Stimulated activated naive CD8-positive, alpha-beta T cell treated with anti-CD3 and anti-CD28 coated beads, Interleukin-15, amount 100 ng/mL, for 72 hours (primary cell): ENCODE measurements around the gene WNT7B.

Source experiments
- ATAC-seq: fragments of 150-1000 bp; cut with Tn5 transposase; 2 replicates; pipeline ENCODE4 v1.10.0; 2021; ENCODE audit warnings: mild to moderate bottlenecking, moderate library complexity
- DNase-seq, 2 donors: peaks; one replicate each; pipeline ENCODE4 v3.0.0; 2021 to 2022
- H3K27ac Mint-ChIP-seq, 2 donors: one replicate each; pipeline ENCODE4 v1.8.0; 2022; ENCODE audit warnings: mild to moderate bottlenecking in 2 of 2, mixed read lengths in 2 of 2, moderate library complexity in 2 of 2
- H3K27me3 Mint-ChIP-seq: one replicate; pipeline ENCODE4 v1.8.0; 2022; ENCODE audit warnings: mixed read lengths
- H3K4me1 Mint-ChIP-seq: one replicate; pipeline ENCODE4 v1.8.0; 2022; ENCODE audit warnings: mild to moderate bottlenecking, mixed read lengths
- H3K4me3 Mint-ChIP-seq, 2 donors: one replicate each; pipeline ENCODE4 v1.8.0; 2022; ENCODE audit warnings: mild to moderate bottlenecking in 2 of 2, mixed read lengths in 2 of 2, moderate library complexity in 1 of 2
- H3K9me3 Mint-ChIP-seq, 2 donors: one replicate each; pipeline ENCODE4 v1.8.0; 2022; ENCODE audit warnings: mixed read lengths in 2 of 2

The WNT7B gene

GRCh38 chr22:45923212-45923611, 53.8 kb downstream of the WNT7B start:
- Mint-ChIP-seq H3K9me3 (no peaks in the 10 kb centered on the region), H3K27ac (no peak overlapping the region), H3K27me3 (no peaks in the 10 kb centered on the region), H3K4me3 (no peak overlapping the region), H3K4me1 (no peaks in the 10 kb centered on the region)
- ATAC-seq = no peak
- DNase-seq = no peak

- no peaks in the 10 kb centered on the region for H3K9me3 Mint-ChIP-seq
- DNase-seq (no peak), ATAC-seq (no peak)
- no peaks in the 10 kb centered on the region for H3K4me1 Mint-ChIP-seq
- no peak overlapping the region for H3K27ac Mint-ChIP-seq
- no peak overlapping the region for H3K4me3 Mint-ChIP-seq
- peaks cover 5% of the 10 kb centered on the region for H3K27me3 Mint-ChIP-seq
These were observed 54.3 kb downstream of the WNT7B start for GRCh38 chr22:45922661-45923060.

GRCh38 chr22:45922256-45922655, 54.7 kb downstream of the WNT7B start:
- no peak for ATAC-seq
- peaks cover 9% of the 10 kb centered on the region for H3K27me3 Mint-ChIP-seq
- no peaks in the 10 kb centered on the region for H3K4me1 Mint-ChIP-seq
- H3K4me3 Mint-ChIP-seq = no peak overlapping the region
- H3K27ac Mint-ChIP-seq = no peak overlapping the region
- H3K9me3 Mint-ChIP-seq = no peaks in the 10 kb centered on the region
- no peak for DNase-seq

- Mint-ChIP-seq H3K4me3 (no peak overlapping the region), H3K27me3 (peaks cover 12% of the 10 kb centered on the region), H3K27ac (no peak overlapping the region), H3K9me3 (peaks cover 0 to 1% of the 10 kb centered on the region in 2 donors), H3K4me1 (no peaks in the 10 kb centered on the region)
- ATAC-seq (no peak), DNase-seq (no peak)
These were observed 57.3 kb downstream of the WNT7B start for GRCh38 chr22:45919504-45920286.

DNA sequence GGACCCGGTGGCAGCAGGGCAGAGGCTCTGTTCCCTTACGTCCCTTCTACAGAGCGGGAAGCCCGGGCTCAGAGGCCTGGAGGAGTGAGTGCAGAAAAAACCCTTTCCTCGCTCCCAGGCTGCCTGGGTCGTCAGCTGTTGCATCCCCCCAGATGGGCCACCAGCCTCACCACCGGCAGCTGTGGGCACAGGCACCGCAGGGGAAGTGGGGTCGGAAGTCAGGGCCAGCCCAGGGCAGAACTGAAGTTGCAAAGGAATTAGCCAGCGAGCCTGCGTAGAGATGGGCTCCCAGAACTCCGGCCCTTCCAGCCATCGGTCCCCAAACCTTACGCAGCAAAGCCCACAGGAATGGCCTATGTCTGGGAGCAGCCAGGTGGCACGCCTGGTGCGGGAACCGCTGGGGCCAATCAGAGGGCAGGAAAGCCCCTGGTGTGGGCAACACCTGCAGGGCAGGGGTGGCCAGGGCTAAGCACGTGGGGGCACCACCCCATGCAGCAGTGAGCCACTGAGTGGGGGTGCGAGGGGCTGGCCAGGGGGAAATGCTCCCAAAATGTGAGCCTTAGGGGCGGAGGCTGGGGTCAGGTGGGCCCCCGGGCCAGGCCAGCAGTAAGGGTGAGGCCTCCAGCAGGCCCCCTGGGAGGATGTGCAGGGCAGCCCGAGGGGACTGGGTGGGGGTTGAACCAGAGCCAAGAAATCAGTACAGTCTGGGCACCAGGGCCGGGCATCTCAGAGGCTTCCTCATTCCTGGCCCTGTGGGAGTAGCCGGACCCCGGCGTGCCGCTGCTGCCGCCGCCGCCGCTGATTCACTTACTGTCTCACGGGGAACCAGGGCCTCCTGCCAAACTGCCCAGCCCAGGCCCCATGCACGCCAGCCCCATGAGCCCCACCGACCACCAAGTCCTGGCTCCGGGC, 58.2 kb downstream of the WNT7B start:
- no peak for DNase-seq
- Mint-ChIP-seq H3K27ac (no peak overlapping the region), H3K4me1 (no peaks in the 10 kb centered on the region), H3K27me3 (peaks cover 20% of the 10 kb centered on the region), H3K9me3 (peaks cover 6 to 11% of the 10 kb centered on the region in 2 donors), H3K4me3 (no peak overlapping the region)
- ATAC-seq = peak; percentile 37

- Mint-ChIP-seq H3K27ac (no peak overlapping the region), H3K4me1 (no peaks in the 10 kb centered on the region), H3K27me3 (peaks cover 25% of the 10 kb centered on the region), H3K9me3 (peaks cover 6 to 15% of the 10 kb centered on the region in 2 donors), H3K4me3 (no peak overlapping the region)
- no peak for ATAC-seq
- DNase-seq = no peak
These were observed 59.1 kb downstream of the WNT7B start for GRCh38 chr22:45917700-45918458.

GRCh38 chr22:45917146-45917545, 59.8 kb downstream of the WNT7B start:
- Mint-ChIP-seq H3K4me3 (no peak overlapping the region), H3K9me3 (peaks cover 6 to 15% of the 10 kb centered on the region in 2 donors), H3K27me3 (peaks cover 25% of the 10 kb centered on the region), H3K27ac (no peak overlapping the region), H3K4me1 (no peaks in the 10 kb centered on the region)
- ATAC-seq = no peak
- DNase-seq = no peak

DNA sequence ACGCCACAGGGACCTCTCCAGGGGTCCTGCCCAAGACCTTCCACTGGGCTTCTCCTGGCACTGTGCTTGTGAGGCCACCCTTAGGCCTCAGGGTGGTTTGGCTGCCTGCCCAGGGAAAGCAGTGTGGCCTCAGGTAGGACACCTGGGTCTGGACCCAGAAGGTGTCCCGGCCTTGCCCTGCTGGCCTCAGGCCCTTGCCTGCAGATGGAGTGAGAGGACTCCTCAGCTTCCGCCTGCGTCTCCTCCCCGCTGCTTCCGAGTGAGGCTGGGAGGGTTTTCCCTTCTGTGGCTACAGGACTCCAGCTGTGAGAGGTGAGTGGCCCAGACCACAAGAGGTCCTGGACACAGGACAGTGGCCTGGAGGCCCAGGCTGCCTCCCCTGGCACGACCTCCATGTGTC, 60.4 kb downstream of the WNT7B start:
- H3K27ac Mint-ChIP-seq = no peak overlapping the region
- DNase-seq (no peak), ATAC-seq (no peak)
- H3K4me1 Mint-ChIP-seq = no peaks in the 10 kb centered on the region
- no peak overlapping the region for H3K4me3 Mint-ChIP-seq
- H3K9me3 Mint-ChIP-seq = peaks cover 6 to 15% of the 10 kb centered on the region in 2 donors
- peaks cover 25% of the 10 kb centered on the region for H3K27me3 Mint-ChIP-seq

GRCh38 chr22:45915841-45916240, 61.1 kb downstream of the WNT7B start:
- Mint-ChIP-seq H3K4me3 (no peak overlapping the region), H3K27ac (no peak overlapping the region), H3K4me1 (no peaks in the 10 kb centered on the region), H3K27me3 (peaks cover 25% of the 10 kb centered on the region), H3K9me3 (peaks cover 6 to 15% of the 10 kb centered on the region in 2 donors)
- ATAC-seq = no peak
- no peak for DNase-seq

- peaks cover 30% of the 10 kb centered on the region for H3K27me3 Mint-ChIP-seq
- no peak overlapping the region for H3K27ac Mint-ChIP-seq
- H3K4me1 Mint-ChIP-seq = no peaks in the 10 kb centered on the region
- ATAC-seq = no peak
- no peak overlapping the region for H3K4me3 Mint-ChIP-seq
- no peak for DNase-seq
- peaks cover 6 to 15% of the 10 kb centered on the region in 2 donors for H3K9me3 Mint-ChIP-seq
These were observed 61.8 kb downstream of the WNT7B start for GRCh38 chr22:45915151-45915550.

DNA sequence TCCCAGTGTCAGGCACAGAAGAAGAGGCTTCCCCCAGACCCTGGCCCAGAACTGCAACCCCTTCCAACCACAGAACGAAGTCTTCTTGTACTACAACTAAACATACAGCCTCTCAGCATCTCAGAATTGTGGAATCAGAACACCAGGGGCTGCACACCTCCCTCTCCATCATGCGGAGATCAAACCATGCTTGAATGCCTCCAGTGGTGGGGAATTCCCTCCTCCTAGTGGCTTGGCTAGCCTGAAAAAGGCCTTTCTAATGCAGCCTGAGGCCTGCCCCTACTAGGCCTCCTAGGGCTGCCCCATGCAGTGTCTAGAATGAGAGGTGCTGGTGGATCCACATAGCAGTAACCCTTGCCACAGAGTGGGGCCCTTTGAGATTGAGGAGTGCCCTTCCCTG, 62.7 kb downstream of the WNT7B start:
- DNase-seq = no peak
- Mint-ChIP-seq H3K4me3 (no peak overlapping the region), H3K4me1 (no peaks in the 10 kb centered on the region), H3K27me3 (peaks cover 34% of the 10 kb centered on the region), H3K9me3 (peaks cover 6 to 15% of the 10 kb centered on the region in 2 donors), H3K27ac (peak overlapping the region in 1 of 2 donors; percentile 41)
- no peak for ATAC-seq

- no peak overlapping the region for H3K27ac Mint-ChIP-seq
- DNase-seq (no peak), ATAC-seq (no peak)
- H3K9me3 Mint-ChIP-seq = peaks cover 6 to 15% of the 10 kb centered on the region in 2 donors
- no peak overlapping the region for H3K4me3 Mint-ChIP-seq
- H3K4me1 Mint-ChIP-seq = no peaks in the 10 kb centered on the region
- peaks cover 31% of the 10 kb centered on the region for H3K27me3 Mint-ChIP-seq
These were observed 64.1 kb downstream of the WNT7B start for GRCh38 chr22:45912910-45913309.

DNA sequence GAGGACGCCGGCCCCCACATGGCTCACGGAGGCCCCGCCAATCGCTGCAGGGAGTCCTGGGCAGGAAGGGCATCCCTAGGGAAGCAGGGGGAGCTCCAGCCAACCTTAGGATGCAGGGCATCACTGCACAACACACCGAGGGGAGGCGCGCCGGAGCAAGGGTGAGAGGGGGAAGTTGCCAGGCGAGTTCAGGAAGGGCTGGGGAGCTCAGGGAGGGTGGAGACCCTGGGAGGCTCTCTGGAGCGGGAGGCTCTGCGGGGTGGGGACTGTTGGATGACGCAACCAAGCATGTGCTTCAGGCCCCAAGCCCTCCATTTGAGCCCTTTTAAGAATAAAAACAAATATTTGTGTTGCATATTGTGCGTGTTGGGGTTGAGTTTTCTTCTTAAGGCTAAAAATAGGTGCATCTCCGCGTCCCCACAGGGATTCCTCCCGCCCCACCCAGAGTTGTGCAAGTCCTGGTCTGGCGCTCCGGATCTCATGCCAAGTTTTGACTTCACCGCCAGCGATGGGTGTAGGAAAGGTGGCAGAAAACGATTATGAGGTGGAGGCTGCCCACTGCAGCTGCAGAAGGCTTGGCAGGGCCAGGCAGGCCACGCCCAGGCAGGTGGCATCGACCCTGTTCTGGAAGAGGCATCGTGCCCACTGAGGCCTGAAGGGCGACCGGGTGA, 65.2 kb downstream of the WNT7B start:
- Mint-ChIP-seq H3K4me1 (no peaks in the 10 kb centered on the region), H3K27ac (no peak overlapping the region), H3K9me3 (peaks cover 6 to 15% of the 10 kb centered on the region in 2 donors), H3K4me3 (no peak overlapping the region), H3K27me3 (peaks cover 22% of the 10 kb centered on the region)
- ATAC-seq = no peak
- no peak for DNase-seq

- H3K27ac Mint-ChIP-seq = no peak overlapping the region
- ATAC-seq = no peak
- no peak for DNase-seq
These were observed 66.0 kb downstream of the WNT7B start for GRCh38 chr22:45910928-45911467.

DNA sequence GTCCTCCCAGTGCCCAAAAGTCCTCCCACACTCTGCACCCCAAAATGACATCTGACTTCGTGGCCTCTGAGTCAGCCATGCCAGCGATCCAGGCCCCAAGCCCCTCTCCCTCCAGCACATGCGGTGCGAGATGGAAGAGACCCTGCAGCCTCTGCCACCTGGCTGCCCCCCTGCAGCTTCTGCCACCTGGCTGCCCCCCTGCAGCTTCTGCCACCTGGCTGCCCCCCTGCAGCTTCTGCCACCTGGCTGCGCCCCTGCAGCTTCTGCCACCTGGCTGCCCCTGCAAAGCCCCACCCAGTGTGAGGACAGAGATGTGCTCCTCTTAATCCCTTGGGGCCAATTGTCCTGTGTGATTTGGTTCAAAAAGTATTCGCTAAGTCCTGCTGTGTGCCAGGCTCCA, 68.0 kb downstream of the WNT7B start:
- ATAC-seq (no peak), DNase-seq (no peak)
- H3K27ac Mint-ChIP-seq = no peak overlapping the region
- no peak overlapping the region for H3K4me3 Mint-ChIP-seq
- no peaks in the 10 kb centered on the region for H3K4me1 Mint-ChIP-seq
- H3K9me3 Mint-ChIP-seq = peaks cover under 1 to 6% of the 10 kb centered on the region in 2 donors
- peaks cover 33% of the 10 kb centered on the region for H3K27me3 Mint-ChIP-seq

More at GRCh38 chr22:45910928-45911467, 66.0 kb downstream of the WNT7B start:
- Mint-ChIP-seq H3K27me3 (peaks cover 22% of the 10 kb centered on the region), H3K4me3 (no peak overlapping the region), H3K9me3 (peaks cover 6 to 15% of the 10 kb centered on the region in 2 donors), H3K4me1 (no peaks in the 10 kb centered on the region)
